H1 (cell line): Measurements from ENCODE around the gene MGARP.
"Not testable (repeated sequence)": the region's sequence is repeated elsewhere in the genome, so short reads cannot be mapped to it uniquely, and the experiment has no call there.

Experiments used
- ATF2 ChIP-seq: IDR thresholded peaks from 2 replicates; pipeline ENCODE4 v1.6.1; 2012; ENCODE audit warnings: low read length, inconsistent platforms
- EGR1 ChIP-seq: IDR thresholded peaks from 2 replicates; pipeline ENCODE4 v1.6.1; 2011; ENCODE audit warnings: low read depth, low read length, borderline replicate concordance
- EP300 ChIP-seq, 2 experiments: IDR thresholded peaks; 1 replicate in 1 of 2; 2 replicates in 1 of 2; pipeline ENCODE4 v1.6.1; 2011 to 2012; ENCODE audit warnings: low read depth in 2 of 2, low read length in 2 of 2, mild to moderate bottlenecking in 2 of 2, borderline replicate concordance in 1 of 2, inconsistent platforms in 1 of 2, moderate library complexity in 1 of 2
- EZH2 ChIP-seq: fragments of 200-600 bp; sonication (generic); IDR thresholded peaks from 2 replicates; pipeline ENCODE4 v1.7.1; 2012; ENCODE audit warnings: low read depth, mild to moderate bottlenecking, moderate library complexity, low read length, inconsistent platforms; ENCODE audit not compliant: severe bottlenecking
- JUND ChIP-seq: IDR thresholded peaks from 2 replicates; pipeline ENCODE4 v1.6.1; 2011; ENCODE audit warnings: mild to moderate bottlenecking, improper control_type of control experiment, low read length
- PHF8 ChIP-seq: fragments of 200-600 bp; sonication (generic); conservative IDR thresholded peaks from 2 replicates; pipeline ENCODE4 v1.7.1; 2012; ENCODE audit warnings: low read depth, mild to moderate bottlenecking, inconsistent platforms, low read length, moderate library complexity
- POLR2AphosphoS5 ChIP-seq: IDR thresholded peaks from 2 replicates; pipeline ENCODE4 v1.6.1; 2011; ENCODE audit warnings: low read depth, low read length
- YY1 ChIP-seq: IDR thresholded peaks from 2 replicates; pipeline ENCODE4 v1.6.1; 2011; ENCODE audit warnings: low read depth, mild to moderate bottlenecking, low read length
- TF ChIP-seq, protein P1 (sequence below), 3 experiments: IDR thresholded peaks; 1 replicate in 2 of 3; 2 replicates in 1 of 3; pipeline versions ENCODE4 v1.5.1 to v1.6.1; 2011; ENCODE audit warnings: low read length in 3 of 3, mild to moderate bottlenecking in 3 of 3, inconsistent platforms in 2 of 3, low read depth in 1 of 3, moderate library complexity in 1 of 3; ENCODE audit not compliant: insufficient read depth in 1 of 3; ENCODE audit errors: control extremely low read depth in 1 of 3
- TF ChIP-seq, protein P2 (sequence below): IDR thresholded peaks from 2 replicates; pipeline ENCODE4 v1.6.1; 2012; ENCODE audit warnings: inconsistent platforms

GRCh38 chr4:139255581-139255980 lies 24.4 kb downstream of the MGARP start:
- TF ChIP-seq EGR1; PHF8; EZH2; EP300 (IDR thresholded peaks at IDR 0.05; ENCODE audit: borderline replicate concordance in 1 of 2, low read depth in 2 of 2, low read length in 2 of 2); YY1; POLR2AphosphoS5; ATF2; JUND: not testable (repeated sequence)
- TF ChIP-seq, protein P1, sequence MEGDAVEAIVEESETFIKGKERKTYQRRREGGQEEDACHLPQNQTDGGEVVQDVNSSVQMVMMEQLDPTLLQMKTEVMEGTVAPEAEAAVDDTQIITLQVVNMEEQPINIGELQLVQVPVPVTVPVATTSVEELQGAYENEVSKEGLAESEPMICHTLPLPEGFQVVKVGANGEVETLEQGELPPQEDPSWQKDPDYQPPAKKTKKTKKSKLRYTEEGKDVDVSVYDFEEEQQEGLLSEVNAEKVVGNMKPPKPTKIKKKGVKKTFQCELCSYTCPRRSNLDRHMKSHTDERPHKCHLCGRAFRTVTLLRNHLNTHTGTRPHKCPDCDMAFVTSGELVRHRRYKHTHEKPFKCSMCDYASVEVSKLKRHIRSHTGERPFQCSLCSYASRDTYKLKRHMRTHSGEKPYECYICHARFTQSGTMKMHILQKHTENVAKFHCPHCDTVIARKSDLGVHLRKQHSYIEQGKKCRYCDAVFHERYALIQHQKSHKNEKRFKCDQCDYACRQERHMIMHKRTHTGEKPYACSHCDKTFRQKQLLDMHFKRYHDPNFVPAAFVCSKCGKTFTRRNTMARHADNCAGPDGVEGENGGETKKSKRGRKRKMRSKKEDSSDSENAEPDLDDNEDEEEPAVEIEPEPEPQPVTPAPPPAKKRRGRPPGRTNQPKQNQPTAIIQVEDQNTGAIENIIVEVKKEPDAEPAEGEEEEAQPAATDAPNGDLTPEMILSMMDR (IDR thresholded peaks at IDR 0.05; ENCODE audit: control extremely low read depth in 1 of 3, insufficient read depth in 1 of 3, low read depth in 1 of 3, low read length in 3 of 3) = not testable (repeated sequence)
- TF ChIP-seq, protein P2, sequence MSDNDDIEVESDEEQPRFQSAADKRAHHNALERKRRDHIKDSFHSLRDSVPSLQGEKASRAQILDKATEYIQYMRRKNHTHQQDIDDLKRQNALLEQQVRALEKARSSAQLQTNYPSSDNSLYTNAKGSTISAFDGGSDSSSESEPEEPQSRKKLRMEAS = not testable (repeated sequence)
